ENCODE measurements around the gene OPTN.
"Not testable (repeated sequence)": the region's sequence is repeated elsewhere in the genome, so short reads cannot be mapped to it uniquely, and the experiment has no call there.

Gene OPTN

DNA sequence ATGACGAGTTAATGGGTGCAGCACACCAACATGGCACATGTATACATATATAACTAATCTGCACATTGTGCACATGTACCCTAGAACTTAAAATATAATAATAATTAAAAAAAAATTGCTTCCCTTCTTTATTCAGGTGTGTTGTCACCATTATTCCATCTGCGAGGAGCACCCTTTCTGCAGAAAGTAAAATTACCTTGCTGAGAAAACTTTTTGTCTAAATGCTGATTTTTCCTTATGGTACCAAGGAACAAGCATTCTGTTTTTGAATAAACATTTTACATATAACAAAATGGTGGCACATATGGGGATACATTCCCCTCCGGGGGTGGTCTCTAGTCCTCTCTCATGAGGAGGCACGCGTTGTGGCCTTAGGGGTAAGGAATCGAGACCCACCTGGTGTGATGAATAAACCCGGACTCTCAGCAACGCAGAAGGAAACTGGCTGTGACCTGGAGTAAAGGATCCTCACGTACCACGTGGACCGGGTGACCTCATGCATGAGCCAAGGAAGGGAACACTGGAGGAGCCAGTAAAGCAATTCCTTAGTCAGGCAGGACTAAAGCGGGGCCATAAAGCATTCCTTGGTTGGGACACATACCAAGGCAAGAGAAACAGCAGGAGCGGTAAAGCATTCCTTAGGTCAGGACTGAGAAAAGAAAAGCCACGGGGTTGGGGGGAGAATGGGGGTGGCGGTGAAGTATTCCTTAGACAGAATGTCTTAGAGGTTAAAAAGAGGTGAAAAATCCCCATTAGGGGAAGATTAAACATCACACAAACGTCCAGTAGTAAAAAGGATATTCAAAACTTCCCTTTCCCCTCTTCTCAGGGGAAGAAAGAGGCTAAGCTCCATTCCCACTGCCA, 20.8 kb upstream of the OPTN start:
- TF ChIP-seq, protein P1, sequence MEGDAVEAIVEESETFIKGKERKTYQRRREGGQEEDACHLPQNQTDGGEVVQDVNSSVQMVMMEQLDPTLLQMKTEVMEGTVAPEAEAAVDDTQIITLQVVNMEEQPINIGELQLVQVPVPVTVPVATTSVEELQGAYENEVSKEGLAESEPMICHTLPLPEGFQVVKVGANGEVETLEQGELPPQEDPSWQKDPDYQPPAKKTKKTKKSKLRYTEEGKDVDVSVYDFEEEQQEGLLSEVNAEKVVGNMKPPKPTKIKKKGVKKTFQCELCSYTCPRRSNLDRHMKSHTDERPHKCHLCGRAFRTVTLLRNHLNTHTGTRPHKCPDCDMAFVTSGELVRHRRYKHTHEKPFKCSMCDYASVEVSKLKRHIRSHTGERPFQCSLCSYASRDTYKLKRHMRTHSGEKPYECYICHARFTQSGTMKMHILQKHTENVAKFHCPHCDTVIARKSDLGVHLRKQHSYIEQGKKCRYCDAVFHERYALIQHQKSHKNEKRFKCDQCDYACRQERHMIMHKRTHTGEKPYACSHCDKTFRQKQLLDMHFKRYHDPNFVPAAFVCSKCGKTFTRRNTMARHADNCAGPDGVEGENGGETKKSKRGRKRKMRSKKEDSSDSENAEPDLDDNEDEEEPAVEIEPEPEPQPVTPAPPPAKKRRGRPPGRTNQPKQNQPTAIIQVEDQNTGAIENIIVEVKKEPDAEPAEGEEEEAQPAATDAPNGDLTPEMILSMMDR (IDR thresholded peaks at IDR 0.05; ENCODE audit: low read depth, low read length): no peak
- DNase-seq (ENCODE audit: low read depth in 2 of 2): no peak
- H3K4me3 ChIP-seq (replicated peaks in 1 of 2; ENCODE audit: low read depth in 2 of 2, low read length in 2 of 2): no peak overlapping the region

DNA sequence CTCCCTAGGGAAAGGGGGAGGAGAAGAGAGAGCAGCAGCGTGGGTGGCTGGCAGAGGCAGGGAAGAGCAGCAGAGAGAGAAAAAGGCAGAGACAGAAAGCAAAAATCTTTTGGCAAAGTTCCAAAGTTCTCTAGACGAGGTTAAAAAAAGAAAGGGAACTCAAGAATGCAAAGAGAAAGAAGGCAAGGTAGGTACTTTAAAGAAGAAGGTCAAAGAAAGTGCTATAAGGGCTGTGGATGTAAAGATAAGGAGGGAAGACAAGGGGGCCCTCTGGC, 20.2 kb upstream of the OPTN start:
- H3K4me3 ChIP-seq (replicated peaks in 1 of 2; ENCODE audit: low read depth in 2 of 2, low read length in 2 of 2): no peak overlapping the region
- TF ChIP-seq, protein P1 (IDR thresholded peaks at IDR 0.05; ENCODE audit: low read depth, low read length): no peak
- no peak for DNase-seq (ENCODE audit: low read depth in 2 of 2)

DNA sequence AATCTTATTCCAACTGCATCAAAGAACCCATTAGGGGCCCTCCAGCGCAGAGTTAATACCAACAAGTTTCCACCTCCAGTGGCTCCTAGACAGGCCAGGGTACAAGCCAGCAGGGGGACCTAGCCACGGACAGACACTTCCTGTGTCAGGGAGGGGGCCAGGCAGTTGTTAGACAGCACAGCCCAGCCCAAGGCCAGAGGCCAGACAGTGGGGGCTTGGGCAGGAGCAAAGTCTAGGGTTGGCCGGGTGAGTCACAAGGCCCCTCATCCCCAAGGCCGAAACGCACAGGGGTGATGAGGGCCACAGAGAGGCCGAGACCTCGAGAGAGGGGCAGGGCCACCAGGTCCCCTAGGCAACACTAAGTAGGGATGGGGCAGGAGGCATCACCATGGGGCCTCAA, 19.3 kb upstream of the OPTN start:
- DNase-seq (ENCODE audit: low read depth in 2 of 2): no peak
- TF ChIP-seq, protein P1 (IDR thresholded peaks at IDR 0.05; ENCODE audit: low read depth, low read length): no peak
- no peak overlapping the region for H3K4me3 ChIP-seq (replicated peaks in 1 of 2; ENCODE audit: low read depth in 2 of 2, low read length in 2 of 2)

DNA sequence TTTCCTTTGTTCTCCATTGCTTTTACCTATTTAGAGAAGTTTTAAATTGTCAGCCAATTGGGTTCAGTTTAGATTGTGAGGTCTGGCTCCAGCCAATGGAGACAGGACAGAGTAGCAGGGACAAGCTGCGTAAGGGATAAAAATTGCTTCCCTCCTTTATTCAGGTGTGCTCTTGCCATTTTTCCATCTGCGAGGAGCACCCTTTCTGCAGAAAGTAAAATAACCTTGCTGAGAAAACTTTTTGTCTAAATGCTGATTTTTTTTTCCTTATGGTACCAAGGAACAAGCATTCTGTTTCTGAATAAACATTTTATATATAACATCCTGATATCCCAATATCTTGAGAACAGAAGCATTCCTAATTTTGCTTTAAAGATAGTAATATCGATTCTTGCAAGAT, 16.3 kb upstream of the OPTN start:
- not testable (repeated sequence) for H3K4me3 ChIP-seq (replicated peaks in 1 of 2; ENCODE audit: low read depth in 2 of 2, low read length in 2 of 2); DNase-seq (ENCODE audit: low read depth in 2 of 2)

DNA sequence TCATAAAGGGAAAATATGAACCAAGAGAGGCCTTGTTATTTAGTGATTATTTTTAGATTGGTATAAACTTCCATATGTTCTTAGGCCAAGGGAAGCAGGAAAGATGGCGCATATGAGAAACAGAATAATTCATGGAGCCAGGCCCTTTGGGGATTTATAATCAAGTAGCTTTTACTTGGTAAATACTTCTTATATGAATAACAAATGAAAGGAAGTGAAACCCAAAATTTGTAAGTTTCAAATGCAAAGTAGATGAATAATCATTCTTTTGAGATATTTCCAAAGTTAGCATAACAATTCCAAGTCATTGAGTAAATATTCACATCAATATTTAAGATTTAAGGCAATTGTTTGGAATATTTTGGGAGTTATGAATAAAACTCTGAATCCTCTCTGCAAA, 13.9 kb upstream of the OPTN start:
- no peak overlapping the region for H3K4me3 ChIP-seq (replicated peaks in 1 of 2; ENCODE audit: low read depth in 2 of 2, low read length in 2 of 2)
- TF ChIP-seq, protein P1 (IDR thresholded peaks at IDR 0.05; ENCODE audit: low read depth, low read length): no peak
- peak in 1 of 2 donors; percentile 70 for DNase-seq (ENCODE audit: low read depth in 2 of 2)

DNA sequence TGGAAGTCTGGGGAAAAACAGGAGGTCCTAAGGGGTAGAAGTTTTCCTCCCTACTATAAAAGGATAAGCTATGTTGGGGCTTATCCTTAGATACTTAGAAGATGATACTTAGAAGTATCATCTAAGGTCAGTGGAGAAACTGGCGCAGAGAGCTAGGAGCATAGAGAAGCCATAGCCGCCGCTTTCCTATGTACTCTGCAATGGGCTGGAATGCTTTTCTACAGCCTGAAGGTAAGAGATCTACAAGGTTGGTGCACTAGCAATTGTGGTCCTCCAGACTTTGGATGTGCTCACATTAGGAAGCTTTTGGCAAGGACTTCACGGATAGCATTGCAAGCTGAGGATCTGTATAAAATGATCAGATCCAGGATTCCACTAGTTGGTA, 12.4 kb upstream of the OPTN start:
- DNase-seq (ENCODE audit: low read depth in 2 of 2): no peak
- TF ChIP-seq, protein P1 (IDR thresholded peaks at IDR 0.05; ENCODE audit: low read depth, low read length): no peak
- H3K4me3 ChIP-seq (replicated peaks in 1 of 2; ENCODE audit: low read depth in 2 of 2, low read length in 2 of 2): no peak overlapping the region

DNA sequence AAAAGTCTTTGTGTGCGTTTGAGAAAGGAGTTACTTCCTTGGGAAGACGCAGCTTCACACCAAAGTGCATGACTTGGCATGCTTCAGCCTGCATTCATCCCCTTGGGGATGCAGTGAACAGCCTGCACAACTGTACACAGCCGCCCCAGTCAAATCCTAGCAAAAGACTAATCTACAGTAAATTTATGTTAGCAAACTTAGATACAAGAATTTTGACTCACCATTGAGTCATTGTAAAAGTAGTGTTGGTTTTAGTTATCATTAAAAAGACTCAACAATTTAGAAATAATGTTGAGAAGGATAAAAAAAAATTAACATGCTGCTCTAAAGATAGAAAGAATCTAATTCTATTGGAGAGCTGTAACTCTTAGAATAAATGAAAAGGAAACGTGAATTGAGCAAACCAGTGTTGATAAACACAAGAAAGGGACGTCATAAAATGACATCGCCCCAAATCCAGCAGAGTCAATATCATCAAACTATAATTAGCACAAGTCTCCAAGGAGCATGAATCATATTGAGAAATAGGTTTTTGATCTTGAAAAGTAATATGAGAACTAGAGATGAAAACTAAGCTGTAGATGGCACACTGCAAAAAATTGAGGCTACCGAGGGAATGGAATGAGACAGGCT, 11.9 kb upstream of the OPTN start:
- peak; percentile 64 to 89 for DNase-seq (ENCODE audit: low read depth in 2 of 2)
- TF ChIP-seq, protein P1 (IDR thresholded peaks at IDR 0.05; ENCODE audit: low read depth, low read length): no peak
- H3K4me3 ChIP-seq (replicated peaks in 1 of 2; ENCODE audit: low read depth in 2 of 2, low read length in 2 of 2): no peak overlapping the region
